ENCODE results near the gene NCKIPSD.
"Not testable (repeated sequence)": the region's sequence is repeated elsewhere in the genome, so short reads cannot be mapped to it uniquely, and the experiment has no call there.

The NCKIPSD gene

DNA sequence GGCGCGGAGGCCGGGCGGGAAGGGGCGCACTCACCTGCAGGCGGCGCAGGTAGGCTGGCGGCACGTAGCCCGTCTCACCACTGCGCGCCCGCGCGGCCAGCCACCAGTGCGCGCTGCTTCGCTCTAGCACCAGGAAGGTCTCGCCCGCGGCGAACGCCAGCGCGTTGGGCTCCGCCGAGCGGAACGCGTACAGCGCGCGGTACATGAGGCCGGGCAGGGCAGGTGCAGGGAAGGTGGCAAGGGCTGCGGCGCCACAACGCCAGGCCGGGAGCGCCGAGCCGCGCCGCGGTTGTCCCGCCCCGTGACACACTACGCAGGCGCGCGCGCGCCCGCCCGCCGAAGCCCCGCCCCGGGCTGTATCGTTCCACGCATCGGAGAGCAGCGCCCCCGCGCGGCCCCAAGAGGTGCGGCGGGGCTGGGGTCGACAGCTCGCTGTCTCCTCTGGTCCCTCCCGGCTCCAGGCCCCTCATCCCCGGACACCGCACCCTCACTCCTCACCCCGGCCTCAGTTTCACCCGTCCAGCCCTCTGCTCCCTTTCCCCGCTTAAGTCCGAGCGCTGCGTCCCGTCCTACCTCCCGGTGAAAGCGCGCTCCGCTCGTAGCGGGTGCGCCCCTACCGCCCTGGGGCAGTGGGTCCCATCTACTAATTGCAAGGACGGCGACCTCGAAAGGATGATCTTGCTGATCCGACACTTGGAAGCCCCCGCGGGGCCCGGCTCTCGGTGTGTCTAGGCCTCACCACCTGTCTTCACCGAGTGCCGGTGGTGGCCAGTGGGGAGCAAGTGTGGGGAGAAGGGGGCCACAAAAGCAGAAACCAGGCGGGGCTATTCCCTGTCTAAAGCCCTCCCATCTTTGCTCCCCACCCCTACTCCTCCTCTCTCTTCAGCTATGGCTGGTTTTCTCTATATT, at the start of gene NCKIPSD:
Gene NCKIPSD (minus strand): TSS at position 313 of the 909 bp plus-strand sequence. CDS start 108 bp downstream, at position 205.
- no peaks in the 10 kb centered on the region for H3K27me3 ChIP-seq (ENCODE audit: insufficient read depth, low read length)
- H3K4me3 ChIP-seq (ENCODE audit: low read length): peak within 1 kb of the TSS; percentile 94
- no peak within 1 kb of the TSS for H3K27ac ChIP-seq (ENCODE audit: low read length)
- no peaks in the 10 kb centered on the region for H3K9me3 ChIP-seq (ENCODE audit: insufficient read depth, low read depth, low read length)
- peaks cover 7% of the 10 kb centered on the region; the same call in 1 of the 2 replicates for H3K4me1 ChIP-seq (ENCODE audit: insufficient read depth, low read length)
- peak within 1 kb of the TSS; percentile 90 for H3K9ac ChIP-seq (ENCODE audit: low read depth, low read length)
- peaks cover 55% of the 10 kb centered on the region for H3K36me3 ChIP-seq (ENCODE audit: insufficient read depth, low read depth, low read length)

DNA sequence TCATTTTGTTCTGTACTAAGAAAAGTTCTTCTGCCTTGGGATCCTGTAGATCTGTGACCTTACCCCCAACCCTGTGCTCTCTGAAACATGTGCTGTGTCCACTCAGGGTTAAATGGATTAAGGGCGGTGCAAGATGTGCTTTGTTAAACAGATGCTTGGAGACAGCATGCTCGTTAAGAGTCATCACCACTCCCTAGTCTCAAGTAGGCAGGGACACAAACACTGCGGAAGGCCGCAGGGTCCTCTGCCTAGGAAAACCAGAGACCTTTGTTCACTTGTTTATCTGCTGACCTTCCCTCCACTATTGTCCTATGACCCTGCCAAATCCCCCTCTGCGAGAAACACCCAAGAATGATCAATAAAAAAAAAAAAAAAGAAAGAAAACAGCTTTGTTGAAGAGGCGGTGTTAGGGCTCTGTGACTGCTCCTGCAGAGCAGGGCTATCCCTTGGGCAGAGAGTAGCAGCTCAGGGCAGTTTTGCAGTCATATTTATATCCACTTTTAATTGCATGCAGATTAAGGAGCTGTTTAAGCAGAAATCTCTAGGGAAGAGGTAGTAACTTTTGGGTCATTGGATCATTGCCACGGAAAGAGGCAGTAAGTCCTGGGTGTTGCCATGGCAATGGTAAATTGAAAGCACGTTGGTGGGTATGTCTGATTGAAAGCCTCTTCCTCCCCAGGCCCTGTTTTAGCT, 49.5 kb upstream of the NCKIPSD start:
- H3K9me3 ChIP-seq (ENCODE audit: insufficient read depth, low read depth, low read length); H3K27ac ChIP-seq (ENCODE audit: low read length); H3K4me1 ChIP-seq (ENCODE audit: insufficient read depth, low read length); H3K4me3 ChIP-seq (ENCODE audit: low read length); H3K9ac ChIP-seq (ENCODE audit: low read depth, low read length); H3K27me3 ChIP-seq (ENCODE audit: insufficient read depth, low read length); H3K36me3 ChIP-seq (ENCODE audit: insufficient read depth, low read depth, low read length): not testable (repeated sequence)

DNA sequence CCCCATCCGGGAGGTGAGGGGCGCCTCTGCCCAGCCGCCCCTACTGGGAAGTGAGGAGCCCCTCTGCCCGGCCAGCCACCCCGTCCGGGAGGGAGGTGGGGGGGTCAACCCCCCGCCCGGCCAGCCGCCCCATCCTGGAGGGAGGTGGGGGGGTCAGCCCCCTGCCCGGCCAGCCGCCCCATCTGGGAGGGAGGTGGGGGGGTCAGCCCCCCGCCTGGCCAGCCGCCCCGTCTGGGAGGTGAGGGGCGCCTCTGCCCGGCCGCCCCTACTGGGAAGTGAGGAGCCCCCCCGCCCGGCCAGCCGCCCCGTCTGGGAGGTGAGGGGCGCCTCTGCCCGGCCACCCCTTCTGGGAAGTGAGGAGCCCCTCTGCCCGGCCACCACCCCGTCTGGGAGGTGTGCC, 48.8 kb upstream of the NCKIPSD start:
- H3K27ac ChIP-seq (ENCODE audit: low read length); H3K36me3 ChIP-seq (ENCODE audit: insufficient read depth, low read depth, low read length); H3K9ac ChIP-seq (ENCODE audit: low read depth, low read length); H3K27me3 ChIP-seq (ENCODE audit: insufficient read depth, low read length); H3K4me3 ChIP-seq (ENCODE audit: low read length); H3K9me3 ChIP-seq (ENCODE audit: insufficient read depth, low read depth, low read length); H3K4me1 ChIP-seq (ENCODE audit: insufficient read depth, low read length): not testable (repeated sequence)

DNA sequence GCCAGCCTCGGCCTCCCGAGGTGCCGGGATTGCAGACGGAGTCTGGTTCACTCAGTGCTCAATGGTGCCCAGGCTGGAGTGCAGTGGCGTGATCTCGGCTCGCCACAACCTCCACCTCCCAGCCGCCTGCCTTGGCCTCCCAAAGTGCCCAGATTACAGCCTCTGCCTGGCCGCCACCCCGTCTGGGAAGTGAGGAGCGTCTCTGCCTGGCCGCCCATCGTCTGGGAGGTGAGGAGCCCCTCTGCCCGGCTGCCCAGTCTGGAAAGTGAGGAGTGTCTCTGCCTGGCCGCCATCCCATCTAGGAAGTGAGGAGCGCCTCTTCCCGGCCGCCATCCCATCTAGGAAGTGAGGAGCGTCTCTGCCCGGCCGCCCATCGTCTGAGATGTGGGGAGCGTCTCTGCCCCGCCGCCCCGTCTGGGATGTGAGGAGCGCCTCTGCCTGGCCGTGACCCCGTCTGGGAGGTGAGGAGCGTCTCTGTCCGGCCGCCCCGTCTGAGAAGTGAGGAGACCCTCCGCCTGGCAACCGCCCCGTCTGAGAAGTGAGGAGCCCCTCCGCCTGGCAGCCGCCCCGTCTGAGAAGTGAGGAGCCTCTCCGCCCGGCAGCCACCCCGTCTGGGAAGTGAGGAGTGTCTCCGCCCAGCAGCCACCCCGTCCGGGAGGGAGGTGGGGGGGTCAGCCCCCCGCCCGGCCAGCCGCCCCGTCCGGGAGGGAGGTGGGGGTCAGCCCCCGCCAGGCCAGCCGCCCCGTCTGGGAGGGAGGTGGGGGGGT, 48.2 kb upstream of the NCKIPSD start:
- not testable (repeated sequence) for H3K36me3 ChIP-seq (ENCODE audit: insufficient read depth, low read depth, low read length); H3K9ac ChIP-seq (ENCODE audit: low read depth, low read length); H3K4me1 ChIP-seq (ENCODE audit: insufficient read depth, low read length); H3K27ac ChIP-seq (ENCODE audit: low read length); H3K9me3 ChIP-seq (ENCODE audit: insufficient read depth, low read depth, low read length); H3K4me3 ChIP-seq (ENCODE audit: low read length); H3K27me3 ChIP-seq (ENCODE audit: insufficient read depth, low read length)

DNA sequence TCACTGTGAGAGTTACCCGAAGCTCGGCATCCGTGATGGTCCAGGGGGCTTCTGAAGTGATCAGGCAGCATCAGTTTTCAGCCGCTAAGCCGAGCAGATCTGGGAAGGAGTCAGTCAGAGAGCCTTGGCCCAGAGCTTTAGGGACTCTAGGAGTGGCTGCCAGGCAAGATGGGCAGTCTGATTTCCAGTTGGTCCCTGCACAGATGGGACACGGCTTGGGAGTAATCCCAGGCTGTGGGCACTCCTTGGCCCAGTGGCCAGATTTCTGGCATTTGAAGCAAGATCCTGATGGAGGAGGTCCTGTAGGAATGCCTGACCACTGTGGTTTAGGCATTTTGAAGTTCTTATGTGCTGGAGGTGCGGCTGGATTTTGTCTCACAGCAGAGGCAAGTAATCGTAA, 41.8 kb upstream of the NCKIPSD start:
- Histone ChIP-seq H3K27me3 (ENCODE audit: insufficient read depth, low read length) (peaks cover 5% of the 10 kb centered on the region; the same call in 1 of the 2 replicates), H3K4me3 (ENCODE audit: low read length) (no peak overlapping the region), H3K9ac (ENCODE audit: low read depth, low read length) (no peak overlapping the region), H3K9me3 (ENCODE audit: insufficient read depth, low read depth, low read length) (no peaks in the 10 kb centered on the region), H3K4me1 (ENCODE audit: insufficient read depth, low read length) (no peaks in the 10 kb centered on the region), H3K27ac (ENCODE audit: low read length) (no peak overlapping the region), H3K36me3 (ENCODE audit: insufficient read depth, low read depth, low read length) (no peaks in the 10 kb centered on the region)

DNA sequence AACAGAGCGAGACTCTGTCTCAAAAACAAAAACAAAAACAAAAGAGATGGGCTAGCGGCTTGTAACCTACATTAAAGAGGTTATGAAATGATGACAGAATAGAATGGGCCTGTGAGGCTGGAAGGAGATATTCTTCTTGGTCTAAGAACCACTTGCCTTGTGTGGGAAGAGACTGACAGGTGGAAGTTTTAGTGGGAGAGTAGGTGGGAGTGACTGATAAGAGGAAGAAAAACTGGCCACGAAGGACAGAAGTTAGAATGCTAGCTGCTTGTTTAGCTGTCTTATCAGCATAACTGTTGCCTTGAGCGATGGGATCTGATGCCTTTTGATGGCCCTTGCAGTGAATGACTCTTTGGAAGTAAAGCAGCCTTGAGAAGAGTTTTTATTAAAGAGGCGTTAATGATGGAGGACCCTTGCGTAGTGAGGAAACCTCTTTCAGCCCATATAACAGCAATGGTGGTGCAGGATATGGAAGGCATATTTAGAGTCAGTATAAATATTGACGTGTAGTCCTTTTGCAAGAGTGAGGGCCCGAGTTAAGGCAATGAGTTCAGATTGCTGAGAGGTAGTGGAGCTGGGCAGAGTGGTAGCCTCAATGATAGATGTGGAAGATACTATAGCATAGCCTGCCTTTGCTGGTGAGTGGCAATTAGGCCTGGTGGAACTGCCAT, 39.6 kb upstream of the NCKIPSD start:
- not testable (repeated sequence) for H3K27me3 ChIP-seq (ENCODE audit: insufficient read depth, low read length); H3K36me3 ChIP-seq (ENCODE audit: insufficient read depth, low read depth, low read length); H3K4me1 ChIP-seq (ENCODE audit: insufficient read depth, low read length); H3K27ac ChIP-seq (ENCODE audit: low read length); H3K9me3 ChIP-seq (ENCODE audit: insufficient read depth, low read depth, low read length); H3K9ac ChIP-seq (ENCODE audit: low read depth, low read length); H3K4me3 ChIP-seq (ENCODE audit: low read length)

DNA sequence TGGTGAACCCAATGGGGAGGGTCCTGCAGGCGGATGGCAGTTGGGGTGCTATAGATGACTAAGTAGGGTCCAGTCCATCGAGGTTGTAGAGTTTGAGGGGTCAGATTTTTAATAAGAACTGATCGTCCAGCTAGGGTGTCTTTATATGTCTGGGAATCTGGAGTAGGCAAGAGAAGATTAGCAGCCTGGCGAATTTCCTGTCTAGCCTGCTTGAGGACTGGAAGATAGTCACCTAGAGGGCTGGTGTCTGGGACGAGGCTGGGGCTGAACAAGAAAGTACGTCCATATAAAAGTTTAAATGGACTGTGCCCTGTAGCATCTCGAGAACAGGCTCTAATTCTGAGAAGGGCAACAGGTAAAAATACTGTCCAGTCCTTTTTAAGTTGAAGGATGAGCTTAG, 38.0 kb upstream of the NCKIPSD start:
- Histone ChIP-seq H3K9me3 (ENCODE audit: insufficient read depth, low read depth, low read length) (no peaks in the 10 kb centered on the region), H3K27ac (ENCODE audit: low read length) (no peak overlapping the region), H3K36me3 (ENCODE audit: insufficient read depth, low read depth, low read length) (no peaks in the 10 kb centered on the region), H3K27me3 (ENCODE audit: insufficient read depth, low read length) (peaks cover 10% of the 10 kb centered on the region), H3K4me1 (ENCODE audit: insufficient read depth, low read length) (no peaks in the 10 kb centered on the region), H3K9ac (ENCODE audit: low read depth, low read length) (no peak overlapping the region), H3K4me3 (ENCODE audit: low read length) (no peak overlapping the region)

DNA sequence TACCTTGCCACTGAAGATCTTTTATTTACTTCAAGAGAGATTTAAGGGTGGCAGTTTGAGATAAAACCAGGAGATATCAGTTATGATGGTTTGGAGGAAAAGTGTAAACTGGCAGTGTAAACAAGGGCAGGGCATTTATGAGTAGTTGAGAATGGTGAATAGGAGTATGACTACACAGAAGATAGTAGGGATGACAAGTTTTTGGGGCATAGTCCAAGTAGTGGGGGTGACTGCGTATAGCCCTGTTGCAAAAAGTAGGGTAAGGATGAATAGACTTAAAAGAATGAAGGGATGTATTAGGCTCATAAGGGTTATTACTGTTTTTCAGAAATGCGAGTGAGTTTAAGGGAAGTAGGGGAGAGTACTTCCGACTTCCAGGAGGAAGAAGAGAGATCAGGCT, 37.6 kb upstream of the NCKIPSD start:
- peaks cover 10% of the 10 kb centered on the region for H3K27me3 ChIP-seq (ENCODE audit: insufficient read depth, low read length)
- not testable (repeated sequence) for H3K9ac ChIP-seq (ENCODE audit: low read depth, low read length); H3K4me1 ChIP-seq (ENCODE audit: insufficient read depth, low read length); H3K9me3 ChIP-seq (ENCODE audit: insufficient read depth, low read depth, low read length); H3K36me3 ChIP-seq (ENCODE audit: insufficient read depth, low read depth, low read length); H3K4me3 ChIP-seq (ENCODE audit: low read length); H3K27ac ChIP-seq (ENCODE audit: low read length)

DNA sequence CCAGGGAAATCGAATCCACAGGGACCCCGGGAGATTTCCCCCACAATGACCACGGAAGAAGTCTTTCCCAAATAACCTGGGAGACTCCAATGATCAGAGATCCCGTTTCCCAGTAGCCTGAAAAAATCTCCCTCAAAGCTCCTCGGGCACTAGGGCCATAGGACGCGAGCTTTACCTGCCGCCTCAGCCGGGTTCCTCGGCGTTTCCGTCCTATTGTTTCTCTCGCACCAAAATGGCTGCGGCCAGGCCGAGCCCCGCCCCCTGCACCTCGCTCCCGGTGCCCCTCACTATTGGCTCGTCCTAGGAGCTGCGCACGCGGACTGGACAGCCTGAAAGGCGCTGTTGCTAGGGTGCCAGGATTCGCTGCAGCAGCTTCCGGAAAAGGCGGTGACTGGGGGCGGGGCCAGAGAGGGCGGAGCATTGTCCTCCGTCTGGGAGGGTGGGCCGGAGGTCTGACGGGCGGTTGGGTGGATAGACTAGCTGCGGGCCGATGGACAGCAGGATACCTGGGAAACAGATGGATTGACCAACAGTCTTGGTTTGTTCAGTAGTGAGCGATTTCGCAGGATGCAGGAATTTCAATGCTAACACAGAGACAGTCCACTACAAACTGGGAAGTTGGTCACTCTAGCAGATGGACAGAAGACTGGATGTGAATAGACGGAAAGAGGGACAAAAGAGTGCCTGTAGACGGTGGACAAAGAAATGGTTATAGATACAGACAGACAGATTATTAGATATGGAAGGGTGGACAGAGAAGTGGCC, 31.4 kb upstream of the NCKIPSD start, which contains the start of gene IP6K2:
Gene IP6K2 (minus strand): TSS at position 240 of the 765 bp plus-strand sequence. CDS start 21,930 bp downstream, outside the sequence.
- H3K27me3 ChIP-seq (ENCODE audit: insufficient read depth, low read length): peaks cover 6% of the 10 kb centered on the region; the same call in 1 of the 2 replicates
- no peaks in the 10 kb centered on the region for H3K9me3 ChIP-seq (ENCODE audit: insufficient read depth, low read depth, low read length)
- H3K4me3 ChIP-seq (ENCODE audit: low read length): peak within 1 kb of the TSS; percentile 92
- peaks cover 10% of the 10 kb centered on the region for H3K4me1 ChIP-seq (ENCODE audit: insufficient read depth, low read length)
- peaks cover 30% of the 10 kb centered on the region for H3K36me3 ChIP-seq (ENCODE audit: insufficient read depth, low read depth, low read length)
- H3K9ac ChIP-seq (ENCODE audit: low read depth, low read length): peak within 1 kb of the TSS; percentile 99
- H3K27ac ChIP-seq (ENCODE audit: low read length): peak within 1 kb of the TSS; percentile 94

DNA sequence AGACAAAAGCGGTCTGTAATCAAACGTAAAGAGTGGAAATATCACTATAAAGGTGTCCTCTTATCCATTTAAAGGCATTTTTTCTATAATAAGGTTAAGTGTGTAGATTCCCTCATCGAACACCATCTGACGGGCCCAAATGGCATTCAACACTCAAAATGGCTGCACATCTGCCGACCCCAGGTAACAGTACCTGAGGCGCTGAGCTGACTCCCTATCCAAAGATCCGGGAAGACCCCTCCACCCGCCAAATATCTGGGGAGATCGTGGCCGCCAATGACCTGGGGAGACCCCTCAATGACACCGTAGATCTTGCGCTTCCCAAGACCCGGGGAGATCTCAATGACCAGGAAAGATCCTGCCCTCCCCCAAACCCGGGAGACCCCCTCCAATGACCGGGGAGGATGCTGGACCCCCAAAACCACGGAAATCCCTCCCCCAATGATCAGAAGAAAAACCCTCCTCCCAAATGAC, 30.8 kb upstream of the NCKIPSD start:
- Histone ChIP-seq H3K27ac (ENCODE audit: low read length) (peak overlapping the region; percentile 94), H3K9me3 (ENCODE audit: insufficient read depth, low read depth, low read length) (no peaks in the 10 kb centered on the region), H3K4me1 (ENCODE audit: insufficient read depth, low read length) (peaks cover 10% of the 10 kb centered on the region), H3K36me3 (ENCODE audit: insufficient read depth, low read depth, low read length) (peaks cover 35% of the 10 kb centered on the region), H3K9ac (ENCODE audit: low read depth, low read length) (peak overlapping the region; percentile 99), H3K27me3 (ENCODE audit: insufficient read depth, low read length) (peaks cover 6% of the 10 kb centered on the region; the same call in 1 of the 2 replicates), H3K4me3 (ENCODE audit: low read length) (peak overlapping the region; percentile 92)
